Measurements from ENCODE around the gene FYN. TPM values are rescaled to one million over a fixed set of nuclear protein-coding genes. Genes with fewer than 3 reads are reported as not detected.

FYN gene
- total RNA-seq, 1 experiment from 2014 or later: 34.3 TPM

GRCh38 chr6:111685526-111685925 lies 187.7 kb downstream of the FYN start:
- POLR2A ChIA-PET (ENCODE audit: low non-redundant PET): no interaction called here
- no TSS peak for BruUV-seq (replicated peaks)

GRCh38 chr6:111685058-111685457 lies 188.2 kb downstream of the FYN start:
- Histone ChIP-seq H3K4me1 (ENCODE audit: insufficient read depth, low read length, poor library complexity, severe bottlenecking) (peaks cover 9% of the 10 kb centered on the region), H3K27me3 (replicated peaks; ENCODE audit: insufficient read depth, low read depth, low read length, poor library complexity) (no peaks in the 10 kb centered on the region), H3K36me3 (ENCODE audit: insufficient read depth, low read length, poor library complexity, severe bottlenecking) (no peaks in the 10 kb centered on the region), H3K9me3 (ENCODE audit: low read depth, low read length, poor library complexity, severe bottlenecking) (no peaks in the 10 kb centered on the region), H3K27ac (ENCODE audit: low read depth, low read length, poor library complexity, severe bottlenecking) (no peak overlapping the region), H3K4me3 (ENCODE audit: low read depth, low read length, poor library complexity, severe bottlenecking) (no peak overlapping the region)
- intact Hi-C loops (cut with micrococcal nuclease; ENCODE audit: unreplicated experiment): no loop called here
- POLR2A ChIA-PET (ENCODE audit: low non-redundant PET): no interaction called here
- CTCF ChIA-PET: no interaction called here
- no TSS peak for BruUV-seq (replicated peaks)
- TF ChIP-seq EZH2 (IDR thresholded peaks at IDR 0.05; ENCODE audit: borderline replicate concordance, low read depth, low read length, poor library complexity, severe bottlenecking): no peak
- no peak for TF ChIP-seq CTCF (conservative IDR thresholded peaks at IDR 0.05; ENCODE audit: low read depth, low read length)
- DNase-seq (ENCODE audit: low spot score): no peak

More at GRCh38 chr6:111685526-111685925, 187.7 kb downstream of the FYN start:
- Histone ChIP-seq H3K4me3 (ENCODE audit: low read depth, low read length, poor library complexity, severe bottlenecking) (no peak overlapping the region), H3K9me3 (ENCODE audit: low read depth, low read length, poor library complexity, severe bottlenecking) (no peaks in the 10 kb centered on the region), H3K27ac (ENCODE audit: low read depth, low read length, poor library complexity, severe bottlenecking) (no peak overlapping the region), H3K27me3 (replicated peaks; ENCODE audit: insufficient read depth, low read depth, low read length, poor library complexity) (no peaks in the 10 kb centered on the region), H3K36me3 (ENCODE audit: insufficient read depth, low read length, poor library complexity, severe bottlenecking) (no peaks in the 10 kb centered on the region), H3K4me1 (ENCODE audit: insufficient read depth, low read length, poor library complexity, severe bottlenecking) (peaks cover 9% of the 10 kb centered on the region)
- DNase-seq (ENCODE audit: low spot score): no peak
- intact Hi-C loops (cut with micrococcal nuclease; ENCODE audit: unreplicated experiment): no loop called here
- CTCF ChIA-PET: no interaction called here
- no peak for TF ChIP-seq EZH2 (IDR thresholded peaks at IDR 0.05; ENCODE audit: borderline replicate concordance, low read depth, low read length, poor library complexity, severe bottlenecking)

GRCh38 chr6:111683749-111684267 lies 189.4 kb downstream of the FYN start:
- Histone ChIP-seq H3K4me1 (ENCODE audit: insufficient read depth, low read length, poor library complexity, severe bottlenecking) (peaks cover 9% of the 10 kb centered on the region), H3K4me3 (ENCODE audit: low read depth, low read length, poor library complexity, severe bottlenecking) (no peak overlapping the region), H3K27ac (ENCODE audit: low read depth, low read length, poor library complexity, severe bottlenecking) (no peak overlapping the region), H3K27me3 (replicated peaks; ENCODE audit: insufficient read depth, low read depth, low read length, poor library complexity) (no peaks in the 10 kb centered on the region), H3K9me3 (ENCODE audit: low read depth, low read length, poor library complexity, severe bottlenecking) (no peaks in the 10 kb centered on the region), H3K36me3 (ENCODE audit: insufficient read depth, low read length, poor library complexity, severe bottlenecking) (no peaks in the 10 kb centered on the region)
- BruUV-seq (replicated peaks): no TSS peak
- ChIA-PET POLR2A (ENCODE audit: low non-redundant PET) (no interaction called here), CTCF (no interaction called here)
- DNase-seq (ENCODE audit: low spot score): no peak
- intact Hi-C loops (cut with micrococcal nuclease; ENCODE audit: unreplicated experiment): no loop called here
- TF ChIP-seq CTCF (conservative IDR thresholded peaks at IDR 0.05; ENCODE audit: low read depth, low read length) (no peak), EZH2 (IDR thresholded peaks at IDR 0.05; ENCODE audit: borderline replicate concordance, low read depth, low read length, poor library complexity, severe bottlenecking) (no peak)

- DNase-seq (ENCODE audit: low spot score): no peak
- CTCF ChIA-PET: no interaction called here
- POLR2A ChIA-PET (ENCODE audit: low non-redundant PET): no interaction called here
- peaks cover 9% of the 10 kb centered on the region for H3K4me1 ChIP-seq (ENCODE audit: insufficient read depth, low read length, poor library complexity, severe bottlenecking)
- H3K36me3 ChIP-seq (ENCODE audit: insufficient read depth, low read length, poor library complexity, severe bottlenecking): no peaks in the 10 kb centered on the region
- no peak overlapping the region for H3K4me3 ChIP-seq (ENCODE audit: low read depth, low read length, poor library complexity, severe bottlenecking)
- intact Hi-C loops (cut with micrococcal nuclease; ENCODE audit: unreplicated experiment): no loop called here
- H3K27ac ChIP-seq (ENCODE audit: low read depth, low read length, poor library complexity, severe bottlenecking): no peak overlapping the region
- TF ChIP-seq CTCF (conservative IDR thresholded peaks at IDR 0.05; ENCODE audit: low read depth, low read length): no peak
- TF ChIP-seq EZH2 (IDR thresholded peaks at IDR 0.05; ENCODE audit: borderline replicate concordance, low read depth, low read length, poor library complexity, severe bottlenecking): no peak
- no peaks in the 10 kb centered on the region for H3K9me3 ChIP-seq (ENCODE audit: low read depth, low read length, poor library complexity, severe bottlenecking)
- H3K27me3 ChIP-seq (replicated peaks; ENCODE audit: insufficient read depth, low read depth, low read length, poor library complexity): no peaks in the 10 kb centered on the region
- BruUV-seq (replicated peaks): no TSS peak
Observed at GRCh38 chr6:111683157-111683556, 190.1 kb downstream of the FYN start.
